NCI-H2029 treated with DMSO at 0.1 percent for 48 hours (cell line): Measurements from ENCODE around the gene NLN.
"Not testable (repeated sequence)": the region's sequence is repeated elsewhere in the genome, so short reads cannot be mapped to it uniquely, and the experiment has no call there.

Experiments used
- DNase-seq: peaks from one replicate; lab custom pipeline; 2025; lab: John Stamatoyannopoulos, UW

NLN gene

DNA sequence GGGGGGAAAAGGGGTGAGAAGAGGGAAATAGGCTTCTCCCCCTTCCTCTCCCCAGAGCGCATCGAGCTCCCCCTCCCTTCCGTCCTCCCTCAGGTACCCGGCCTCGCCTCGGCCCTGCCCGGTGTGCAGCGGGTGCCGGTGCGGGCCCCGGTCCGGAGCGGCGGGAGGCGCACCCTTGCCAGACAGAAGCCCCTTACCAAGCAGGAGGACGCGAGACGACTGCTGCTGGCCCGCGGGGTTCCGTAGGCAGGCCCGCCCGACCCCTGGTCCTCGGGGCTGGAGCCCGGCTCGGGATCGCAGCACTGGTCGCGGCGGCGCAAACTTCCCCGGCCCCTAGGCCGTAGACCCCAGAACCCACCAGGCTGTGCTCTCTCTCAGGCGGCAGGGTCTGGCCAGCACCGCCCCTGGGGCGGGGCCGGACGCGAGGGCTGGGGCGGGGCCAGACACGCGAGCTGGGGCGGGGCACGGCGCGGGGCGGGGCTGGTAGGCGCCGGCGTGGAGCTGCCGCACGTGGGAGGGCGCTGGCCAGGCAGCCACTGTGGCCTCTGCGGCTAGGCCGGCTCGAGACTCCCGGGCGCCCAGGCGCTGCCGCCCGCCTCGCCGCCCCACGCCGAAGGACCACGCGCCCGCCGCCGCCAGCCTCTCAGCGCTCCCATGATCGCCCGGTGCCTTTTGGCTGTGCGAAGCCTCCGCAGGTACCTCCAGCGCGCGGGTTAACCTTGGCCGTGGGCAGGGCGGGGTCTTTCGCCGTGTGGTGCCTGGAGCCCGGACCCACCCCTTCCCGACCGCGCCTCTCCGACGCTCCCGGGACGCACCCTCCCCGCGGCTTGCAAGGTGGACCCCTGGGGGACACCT lies at the start of gene NLN, which contains the start of gene SGTB:
Gene NLN, plus strand, starts transcription at position 486 of the 855 bp plus-strand sequence. Its CDS starts 169 bp downstream, at position 655.
Gene SGTB, minus strand, starts transcription at position 390 of the 855 bp plus-strand sequence. CDS start 1,302 bp downstream, outside the sequence.
- DNase-seq: peak; percentile 36

DNA sequence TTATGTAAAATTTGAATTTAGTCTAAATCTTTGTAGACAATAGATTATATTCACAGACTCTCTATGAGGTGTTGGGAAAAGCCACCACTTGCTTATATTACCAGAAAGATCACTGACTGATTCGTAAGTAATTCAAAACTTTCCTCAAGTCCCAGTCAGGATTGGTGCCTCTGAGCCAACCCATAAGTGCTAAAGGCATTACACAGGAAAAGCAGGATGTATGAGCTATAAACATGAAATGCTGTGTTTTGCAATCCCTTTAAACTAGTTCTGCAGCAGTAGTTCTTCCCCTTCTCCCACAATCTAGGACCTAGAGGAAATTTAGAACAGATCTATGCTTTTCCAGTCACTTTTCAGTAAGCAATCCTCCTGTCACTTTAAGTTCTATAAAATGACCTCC lies 49.2 kb upstream of the NLN start:
- DNase-seq: no peak

GRCh38 chr5:65674749-65675148 lies 47.3 kb upstream of the NLN start:
- DNase-seq: no peak

DNA sequence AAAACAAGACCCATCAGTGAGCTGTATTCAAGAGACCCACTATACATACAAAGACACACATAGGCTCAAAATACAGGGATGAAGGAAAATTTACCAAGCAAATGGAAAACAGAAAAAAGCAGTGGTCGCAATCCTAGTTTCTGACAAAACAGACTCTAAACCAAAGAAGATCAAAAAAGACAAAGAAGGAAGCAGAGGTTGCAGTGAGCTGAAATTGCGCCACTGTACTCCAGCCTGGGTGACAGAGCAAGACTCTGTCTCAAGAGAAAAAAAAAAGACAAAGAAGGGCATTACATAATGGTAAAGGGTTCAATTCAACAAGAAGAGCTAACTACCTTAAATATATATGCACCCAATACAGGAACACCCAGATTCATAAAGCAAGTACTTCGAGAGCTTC lies 45.9 kb upstream of the NLN start:
- not testable (repeated sequence) for DNase-seq

DNA sequence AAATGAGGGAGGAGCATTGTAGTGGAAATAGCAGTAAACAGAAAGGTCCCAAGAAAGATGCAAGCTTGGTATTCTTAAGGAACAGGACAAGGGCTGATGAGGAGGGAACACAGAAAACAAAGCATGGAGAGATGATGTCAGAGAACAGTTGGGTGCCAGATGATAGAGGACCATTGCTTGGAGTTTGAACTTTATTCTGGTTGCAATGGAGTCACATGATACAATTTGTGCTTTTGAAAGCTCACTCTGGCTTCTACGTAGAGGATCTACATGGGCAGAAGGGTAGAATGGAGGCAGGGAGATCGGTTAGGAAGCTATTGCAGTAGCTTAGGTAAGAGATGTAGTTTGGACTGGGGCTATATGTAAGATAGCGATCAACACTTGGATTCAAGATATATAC lies 39.9 kb upstream of the NLN start:
- no peak for DNase-seq

GRCh38 chr5:65693121-65693520 lies 28.9 kb upstream of the NLN start:
- no peak for DNase-seq

- DNase-seq: no peak
Observed at GRCh38 chr5:65695162-65695755, 26.7 kb upstream of the NLN start.

DNA sequence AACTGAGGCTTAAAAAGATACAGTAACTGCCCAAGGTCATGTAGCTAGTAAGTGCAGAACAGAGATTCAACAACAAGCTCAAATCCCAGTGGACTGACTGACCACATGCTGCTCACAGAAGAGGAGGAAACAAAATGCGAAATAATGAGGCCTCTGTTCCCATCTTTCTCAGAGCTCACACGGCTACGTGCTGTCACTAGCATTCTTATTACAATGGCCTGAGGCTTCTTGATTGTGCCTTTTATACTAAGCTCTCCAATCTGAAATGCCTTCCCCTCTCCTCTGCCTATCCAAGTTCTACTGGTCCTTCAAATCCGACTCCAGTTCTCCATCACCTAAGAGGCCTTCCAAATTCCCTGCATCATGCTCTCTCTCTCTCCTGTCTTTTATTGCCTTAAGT lies 26.1 kb upstream of the NLN start:
- DNase-seq: no peak

GRCh38 chr5:65696892-65697291 lies 25.1 kb upstream of the NLN start:
- no peak for DNase-seq

- DNase-seq: no peak
Observed at GRCh38 chr5:65699338-65699737, 22.7 kb upstream of the NLN start.

DNA sequence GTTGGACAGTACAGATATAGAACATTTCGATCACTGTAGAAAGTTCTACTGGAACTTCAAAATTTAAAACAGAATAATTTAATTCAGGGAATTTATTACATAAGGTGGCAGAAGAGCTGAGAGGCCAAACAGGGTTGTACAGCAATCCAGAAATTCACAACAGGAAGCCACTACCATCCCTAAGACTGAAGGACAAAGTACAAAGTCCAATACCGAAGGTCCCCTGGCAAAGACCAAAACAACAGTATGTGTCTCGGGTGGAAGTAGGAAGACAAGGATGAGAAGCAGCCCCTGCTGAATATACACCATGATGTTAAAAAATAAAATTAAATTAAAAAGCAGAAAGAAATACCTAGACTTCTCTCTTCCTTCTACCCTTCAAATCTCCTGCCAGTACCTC lies 20.0 kb upstream of the NLN start:
- DNase-seq: no peak

DNA sequence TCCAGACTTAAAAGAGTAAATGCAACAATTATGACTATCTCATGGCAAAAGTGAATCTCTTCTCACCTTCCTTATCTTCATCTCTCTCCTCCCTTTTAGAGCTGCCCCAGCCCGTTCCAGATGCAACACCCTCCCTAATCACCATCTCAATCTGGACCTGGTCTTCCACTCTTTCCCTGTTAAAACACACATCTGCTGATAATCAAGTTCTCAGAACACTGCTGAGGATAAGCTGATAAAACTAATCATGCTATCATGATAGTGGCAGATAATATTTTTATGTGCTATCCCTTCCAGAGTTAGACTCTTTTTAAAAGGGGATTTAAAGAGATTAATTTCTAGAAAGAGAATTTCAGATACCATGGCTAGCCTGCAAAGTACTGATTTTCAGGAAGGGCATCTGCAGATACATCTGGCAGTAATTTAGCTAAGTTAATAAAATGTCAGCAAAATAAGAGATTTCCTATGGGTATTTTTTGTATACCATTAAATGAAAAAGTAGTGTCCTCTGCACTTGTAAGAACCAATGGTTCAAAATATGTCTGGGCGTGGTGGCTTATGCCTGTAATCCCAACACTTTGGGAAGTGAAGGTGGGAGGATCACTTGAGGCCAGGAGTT lies 17.3 kb upstream of the NLN start:
- no peak for DNase-seq

- no peak for DNase-seq
Observed at GRCh38 chr5:65707663-65708062, 14.3 kb upstream of the NLN start.

DNA sequence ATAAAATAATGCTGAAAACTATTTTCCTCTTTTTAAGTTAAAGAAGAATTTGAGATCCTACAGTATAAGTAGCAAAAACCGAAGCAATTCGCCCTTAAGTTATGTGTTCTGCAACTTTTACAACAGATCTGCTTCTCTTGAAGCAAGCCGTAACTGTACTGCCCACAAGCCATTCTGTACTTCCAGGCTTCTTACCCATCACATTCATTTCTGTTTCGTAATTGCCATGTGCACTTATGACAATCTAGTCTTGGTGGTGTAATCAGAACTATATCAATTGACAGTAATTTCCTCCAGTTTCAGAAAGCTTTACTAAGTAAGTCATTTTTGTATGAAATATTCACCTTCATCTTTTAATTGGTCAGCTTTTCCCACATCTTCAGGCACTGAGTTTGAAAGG lies 13.9 kb upstream of the NLN start:
- DNase-seq: no peak

- DNase-seq: no peak
Observed at GRCh38 chr5:65718576-65719310, 3.3 kb upstream of the NLN start.

DNA sequence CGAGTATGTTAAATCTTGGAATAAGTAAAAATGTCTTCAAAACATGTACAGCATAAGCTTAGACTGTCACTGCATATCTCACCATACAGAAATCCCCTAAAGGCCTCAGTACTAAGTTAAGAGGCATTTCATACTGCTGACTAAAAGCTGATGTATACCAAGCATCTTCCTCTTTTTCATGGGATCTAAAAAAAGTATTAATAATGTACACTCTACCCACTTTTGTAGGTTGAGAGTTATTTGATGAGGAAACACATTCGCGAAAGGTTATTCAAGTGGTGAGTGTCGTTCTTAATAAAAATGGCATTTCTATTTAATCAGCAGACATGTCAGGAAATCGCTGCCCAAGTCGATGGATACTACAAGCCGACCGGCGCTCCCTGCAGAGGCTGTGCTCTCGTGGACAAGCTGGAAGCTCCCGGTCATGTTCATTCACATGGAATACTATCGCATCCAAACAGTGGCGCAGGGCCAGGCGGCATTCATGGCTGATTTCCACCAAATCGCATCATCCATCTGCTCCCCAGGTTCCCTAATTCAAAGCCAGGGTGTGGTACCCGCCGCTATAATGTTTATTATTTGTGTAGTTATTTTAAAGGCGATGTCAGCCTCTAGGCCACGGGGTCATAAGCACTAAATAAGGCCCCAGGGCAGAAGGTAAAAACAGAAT lies 820 bp upstream of the NLN start:
- no peak for DNase-seq

DNA sequence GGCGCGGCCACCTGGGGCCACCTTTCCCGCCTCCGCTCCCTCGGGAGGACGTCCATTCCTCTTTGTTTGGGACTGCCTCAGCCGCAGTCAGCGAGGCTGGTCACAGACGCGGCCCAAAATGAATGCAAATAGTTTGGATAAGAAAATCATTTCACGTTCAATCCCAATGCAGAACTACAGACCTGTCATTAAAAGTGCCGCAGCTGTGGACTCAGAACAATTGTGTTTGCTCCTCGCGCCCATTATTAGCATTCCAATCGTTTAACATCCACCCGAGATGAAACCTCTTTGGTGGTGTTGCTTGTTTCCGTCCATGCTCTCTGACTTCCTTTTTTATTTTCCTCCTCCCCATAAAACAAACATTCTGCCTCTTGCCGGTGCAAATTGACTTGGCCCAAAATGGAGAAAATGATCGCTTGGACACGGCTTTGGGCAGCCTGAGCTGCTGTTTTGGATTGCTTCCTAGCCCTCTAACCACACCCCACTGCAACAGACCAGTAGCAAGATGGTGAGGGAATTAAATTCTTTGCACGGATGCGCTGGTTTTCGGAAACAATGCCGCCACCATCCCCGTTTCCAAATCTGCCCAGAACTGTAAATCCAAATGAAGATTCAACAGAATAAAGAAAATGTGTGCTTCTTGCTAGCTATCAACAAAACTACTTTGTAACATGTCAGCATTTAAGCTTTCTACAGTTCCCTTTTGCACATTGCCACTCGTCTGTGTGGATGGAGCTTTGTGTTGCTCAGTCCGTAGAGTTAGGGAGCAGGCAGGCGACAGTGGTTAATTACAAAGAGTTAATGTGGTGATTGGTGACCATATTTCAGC lies 784 bp downstream of the NLN start:
- DNase-seq: peak; percentile 49

DNA sequence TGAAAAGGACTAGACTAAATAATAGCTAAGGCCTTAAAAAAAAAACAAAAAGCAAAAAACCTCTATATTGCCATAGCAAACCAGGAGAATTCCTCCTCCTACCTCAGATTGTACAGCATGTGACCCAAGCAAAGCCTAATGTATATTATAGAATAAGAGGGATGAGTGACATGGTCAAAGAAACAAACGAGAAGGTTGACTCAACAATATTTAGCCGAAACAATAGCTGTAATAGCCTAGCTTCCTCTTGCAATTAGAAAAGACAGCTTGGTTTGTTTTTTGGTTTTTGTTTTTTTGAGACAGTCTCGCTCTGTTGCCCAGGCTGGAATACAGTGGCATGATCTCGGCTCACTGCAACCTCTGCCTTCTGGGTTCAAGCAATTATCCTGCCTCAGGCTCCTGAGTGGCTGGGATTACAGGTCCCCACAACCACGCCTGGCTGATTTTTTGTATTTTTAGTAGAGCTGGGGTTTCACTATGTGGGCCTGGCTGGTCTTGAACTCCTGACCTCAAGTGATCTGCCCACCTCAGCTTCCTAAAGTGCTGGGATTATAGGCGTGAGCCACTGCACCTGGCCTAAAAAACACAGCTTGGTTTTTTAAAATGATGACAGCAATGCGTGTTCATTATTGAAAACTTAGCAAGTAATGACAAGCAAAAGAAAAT lies 5.6 kb downstream of the NLN start:
- DNase-seq: no peak

- DNase-seq: no peak
Observed at GRCh38 chr5:65728218-65728617, 6.2 kb downstream of the NLN start.

DNA sequence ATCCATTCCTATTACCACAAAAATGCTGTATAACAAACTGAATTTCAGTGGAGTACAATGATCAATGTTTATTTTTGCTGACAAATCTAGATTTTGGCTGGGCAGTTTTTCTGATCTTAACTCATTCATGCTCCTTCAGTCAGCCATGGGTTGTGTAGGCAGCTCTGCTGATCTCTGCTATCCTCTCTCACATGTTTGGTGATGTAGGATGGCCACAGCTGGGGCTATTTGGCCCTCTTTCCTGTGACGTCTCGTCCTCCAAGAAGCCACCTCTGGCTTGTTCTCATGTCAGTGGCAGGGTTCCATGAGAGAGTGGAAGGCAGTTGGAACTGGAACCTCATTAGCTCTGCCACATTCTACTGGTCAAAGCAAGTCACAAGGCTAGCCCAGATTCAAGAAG lies 8.9 kb downstream of the NLN start:
- no peak for DNase-seq
